Measurements from ENCODE around the gene ELK4. TPM values are rescaled to one million over a fixed set of nuclear protein-coding genes. Genes with fewer than 3 reads are reported as not detected.

Gene ELK4
- polyA plus RNA-seq, 1 of the 3 experiments (the other 2 are of a cell fraction), result 2.6 TPM

DNA sequence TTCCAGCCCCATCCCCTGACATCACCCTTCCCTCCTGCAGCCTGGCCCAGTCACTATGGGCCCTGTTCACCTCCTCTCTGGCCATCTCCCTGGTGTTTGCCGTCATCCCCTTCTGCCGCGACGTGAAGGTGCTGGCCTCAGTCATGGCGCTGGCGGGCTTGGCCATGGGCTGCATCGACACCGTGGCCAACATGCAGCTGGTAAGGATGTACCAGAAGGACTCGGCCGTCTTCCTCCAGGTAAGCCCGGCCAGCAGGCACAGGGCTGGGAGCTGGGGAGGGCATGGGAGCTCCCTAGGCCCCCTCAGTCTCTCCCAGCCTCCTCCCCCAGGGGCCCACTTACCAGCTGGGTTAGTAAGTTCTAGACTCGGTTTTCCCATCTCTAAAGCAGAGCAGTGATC, 52.1 kb downstream of the ELK4 start:
- Histone ChIP-seq H3F3A (replicated peaks; ENCODE audit: insufficient read depth) (no peaks in the 10 kb centered on the region), H3K9ac (no peak overlapping the region), H3K79me2 (ENCODE audit: insufficient read depth) (no peaks in the 10 kb centered on the region), H3K4me2 (no peak overlapping the region), H4K20me1 (ENCODE audit: insufficient read depth) (no peaks in the 10 kb centered on the region), H3K9me2 (no peaks in the 10 kb centered on the region), H3K4me1 (ENCODE audit: control insufficient read depth in 1 of 2, insufficient read depth in 2 of 2, low read depth in 1 of 2, low read length in 1 of 2) (peaks cover 0 to 21% of the 10 kb centered on the region in 2 experiments; a peak in 2 of 4 replicates), H3K36me3 (replicated peaks in 1 of 2; ENCODE audit: control insufficient read depth in 1 of 2, insufficient read depth in 2 of 2, low read length in 1 of 2) (no peaks in the 10 kb centered on the region), H3K27me3 (ENCODE audit: insufficient read depth) (peaks cover 3% of the 10 kb centered on the region; the same call in 1 of the 2 replicates), H3K4me3 (ENCODE audit: low read depth in 2 of 2, low read length in 1 of 2) (no peak overlapping the region), H3K27ac (ENCODE audit: low read depth in 2 of 2, low read length in 1 of 2) (no peak overlapping the region), H3K9me3 (no peaks in the 10 kb centered on the region), H2AFZ (ENCODE audit: low read depth) (no peak overlapping the region)
- CTCF ChIA-PET, result interaction anchor here (0.8 to 6.9 kb wide), 10 partner anchors 9 to 132 kb away, joined by 3 to 57 read pairs (median 6); a partner anchor contains a TSS
- 80% methylated on average over 11 of the region's 12 CpGs for WGBS (ENCODE audit: low lambda C conversion rate)
- POLR2A ChIA-PET, result no interaction called here
- no peak for DNase-seq
- TF ChIP-seq FOXJ3 (CRISPR knock-in tag; IDR thresholded peaks at IDR 0.05), result no peak
- TF ChIP-seq, protein P1, sequence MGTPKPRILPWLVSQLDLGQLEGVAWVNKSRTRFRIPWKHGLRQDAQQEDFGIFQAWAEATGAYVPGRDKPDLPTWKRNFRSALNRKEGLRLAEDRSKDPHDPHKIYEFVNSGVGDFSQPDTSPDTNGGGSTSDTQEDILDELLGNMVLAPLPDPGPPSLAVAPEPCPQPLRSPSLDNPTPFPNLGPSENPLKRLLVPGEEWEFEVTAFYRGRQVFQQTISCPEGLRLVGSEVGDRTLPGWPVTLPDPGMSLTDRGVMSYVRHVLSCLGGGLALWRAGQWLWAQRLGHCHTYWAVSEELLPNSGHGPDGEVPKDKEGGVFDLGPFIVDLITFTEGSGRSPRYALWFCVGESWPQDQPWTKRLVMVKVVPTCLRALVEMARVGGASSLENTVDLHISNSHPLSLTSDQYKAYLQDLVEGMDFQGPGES (IDR thresholded peaks at IDR 0.05; ENCODE audit: low read depth, low read length), result no peak
- TF ChIP-seq, protein P2, sequence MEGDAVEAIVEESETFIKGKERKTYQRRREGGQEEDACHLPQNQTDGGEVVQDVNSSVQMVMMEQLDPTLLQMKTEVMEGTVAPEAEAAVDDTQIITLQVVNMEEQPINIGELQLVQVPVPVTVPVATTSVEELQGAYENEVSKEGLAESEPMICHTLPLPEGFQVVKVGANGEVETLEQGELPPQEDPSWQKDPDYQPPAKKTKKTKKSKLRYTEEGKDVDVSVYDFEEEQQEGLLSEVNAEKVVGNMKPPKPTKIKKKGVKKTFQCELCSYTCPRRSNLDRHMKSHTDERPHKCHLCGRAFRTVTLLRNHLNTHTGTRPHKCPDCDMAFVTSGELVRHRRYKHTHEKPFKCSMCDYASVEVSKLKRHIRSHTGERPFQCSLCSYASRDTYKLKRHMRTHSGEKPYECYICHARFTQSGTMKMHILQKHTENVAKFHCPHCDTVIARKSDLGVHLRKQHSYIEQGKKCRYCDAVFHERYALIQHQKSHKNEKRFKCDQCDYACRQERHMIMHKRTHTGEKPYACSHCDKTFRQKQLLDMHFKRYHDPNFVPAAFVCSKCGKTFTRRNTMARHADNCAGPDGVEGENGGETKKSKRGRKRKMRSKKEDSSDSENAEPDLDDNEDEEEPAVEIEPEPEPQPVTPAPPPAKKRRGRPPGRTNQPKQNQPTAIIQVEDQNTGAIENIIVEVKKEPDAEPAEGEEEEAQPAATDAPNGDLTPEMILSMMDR (IDR thresholded peaks at IDR 0.05), result no peak

- Histone ChIP-seq H3K9me3 (no peaks in the 10 kb centered on the region), H3K27ac (ENCODE audit: low read depth in 2 of 2, low read length in 1 of 2) (no peak overlapping the region), H3K9me2 (no peaks in the 10 kb centered on the region), H3K9ac (no peak overlapping the region), H3K4me1 (ENCODE audit: control insufficient read depth in 1 of 2, insufficient read depth in 2 of 2, low read depth in 1 of 2, low read length in 1 of 2) (peaks cover 0 to 21% of the 10 kb centered on the region in 2 experiments; a peak in 2 of 4 replicates), H2AFZ (ENCODE audit: low read depth) (no peak overlapping the region), H3K79me2 (ENCODE audit: insufficient read depth) (no peaks in the 10 kb centered on the region), H3K36me3 (replicated peaks in 1 of 2; ENCODE audit: control insufficient read depth in 1 of 2, insufficient read depth in 2 of 2, low read length in 1 of 2) (no peaks in the 10 kb centered on the region), H3K27me3 (ENCODE audit: insufficient read depth) (peaks cover 10% of the 10 kb centered on the region; the same call in 1 of the 2 replicates), H3K4me3 (ENCODE audit: low read depth in 2 of 2, low read length in 1 of 2) (no peak overlapping the region), H3K4me2 (no peak overlapping the region), H3F3A (replicated peaks; ENCODE audit: insufficient read depth) (no peaks in the 10 kb centered on the region), H4K20me1 (ENCODE audit: insufficient read depth) (no peaks in the 10 kb centered on the region)
- 56% methylated on average over 7 of the region's 9 CpGs for WGBS (ENCODE audit: low lambda C conversion rate)
- DNase-seq, result no peak
- ChIA-PET POLR2A (no interaction called here), CTCF (interaction anchor here (0.6 to 6.9 kb wide), 13 partner anchors 9 to 398 kb away, joined by 3 to 57 read pairs (median 5); partner anchors contain the start of gene ELK4)
- TF ChIP-seq POLR2AphosphoS5 (IDR thresholded peaks at IDR 0.05; ENCODE audit: low read depth, low read length) (no peak), MAX (IDR thresholded peaks at IDR 0.05; ENCODE audit: low read depth) (no peak), REST (IDR thresholded peaks at IDR 0.05; ENCODE audit: low read depth, low read length) (no peak), FOXJ3 (CRISPR knock-in tag; IDR thresholded peaks at IDR 0.05) (no peak), GABPA (IDR thresholded peaks at IDR 0.05; ENCODE audit: low read depth) (no peak), TAF1 (IDR thresholded peaks at IDR 0.05; ENCODE audit: borderline replicate concordance, low read depth, low read length) (no peak), NFIC (IDR thresholded peaks at IDR 0.05; ENCODE audit: borderline replicate concordance) (no peak), ELF1 (IDR thresholded peaks at IDR 0.05) (no peak), TEAD4 (IDR thresholded peaks at IDR 0.05; ENCODE audit: borderline replicate concordance, insufficient read depth) (no peak)
- TF ChIP-seq, protein P1 (IDR thresholded peaks at IDR 0.05; ENCODE audit: low read depth, low read length), result no peak
- TF ChIP-seq, protein P3, sequence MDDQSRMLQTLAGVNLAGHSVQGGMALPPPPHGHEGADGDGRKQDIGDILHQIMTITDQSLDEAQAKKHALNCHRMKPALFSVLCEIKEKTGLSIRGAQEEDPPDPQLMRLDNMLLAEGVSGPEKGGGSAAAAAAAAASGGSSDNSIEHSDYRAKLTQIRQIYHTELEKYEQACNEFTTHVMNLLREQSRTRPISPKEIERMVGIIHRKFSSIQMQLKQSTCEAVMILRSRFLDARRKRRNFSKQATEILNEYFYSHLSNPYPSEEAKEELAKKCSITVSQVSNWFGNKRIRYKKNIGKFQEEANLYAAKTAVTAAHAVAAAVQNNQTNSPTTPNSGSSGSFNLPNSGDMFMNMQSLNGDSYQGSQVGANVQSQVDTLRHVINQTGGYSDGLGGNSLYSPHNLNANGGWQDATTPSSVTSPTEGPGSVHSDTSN (IDR thresholded peaks at IDR 0.05), result no peak
- TF ChIP-seq, protein P2 (IDR thresholded peaks at IDR 0.05), result no peak
Measured at GRCh38 chr1:205578780-205579571, 52.8 kb downstream of the ELK4 start.

Measured in SK-N-SH (cell line).